Choroid plexus epithelial cell (primary cell): ENCODE measurements around the gene ASTN1.

Experiments used
- DNase-seq: peaks from one replicate; pipeline ENCODE4 v3.0.0-alpha.2; 2010; ENCODE audit warnings: low read depth
- H3K4me3 ChIP-seq: 2 replicates; pipeline ENCODE4 v1.5.1; 2011; ENCODE audit warnings: low read depth, mild to moderate bottlenecking, control low read depth, low read length, moderate library complexity
- TF ChIP-seq, protein P1 (sequence below): conservative IDR thresholded peaks from 2 replicates; pipeline ENCODE4 v1.5.1; 2011; ENCODE audit warnings: low read depth, mild to moderate bottlenecking, control low read depth, inconsistent platforms, low read length, moderate library complexity

Gene ASTN1

DNA sequence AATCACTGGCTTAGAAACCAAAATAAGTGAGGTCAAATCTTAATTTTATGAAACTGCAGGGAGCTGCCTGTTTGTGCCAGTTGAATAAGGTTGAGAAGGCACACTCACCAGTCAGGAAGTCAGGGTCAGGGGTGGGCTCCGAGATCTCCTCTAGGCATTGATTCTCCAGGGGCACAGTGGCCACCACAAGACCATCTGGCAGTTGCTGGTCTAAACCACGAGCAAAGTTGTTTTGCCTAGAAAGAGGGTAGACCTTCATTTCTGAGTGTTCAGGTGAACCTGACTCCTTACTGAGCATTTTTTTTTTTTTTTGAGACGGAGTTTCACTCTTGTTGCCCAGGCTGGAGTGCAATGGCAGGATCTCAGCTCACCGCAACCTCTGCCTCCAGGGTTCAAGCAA lies 220.7 kb downstream of the ASTN1 start:
- no peak overlapping the region for H3K4me3 ChIP-seq
- no peak for DNase-seq
- TF ChIP-seq, protein P1, sequence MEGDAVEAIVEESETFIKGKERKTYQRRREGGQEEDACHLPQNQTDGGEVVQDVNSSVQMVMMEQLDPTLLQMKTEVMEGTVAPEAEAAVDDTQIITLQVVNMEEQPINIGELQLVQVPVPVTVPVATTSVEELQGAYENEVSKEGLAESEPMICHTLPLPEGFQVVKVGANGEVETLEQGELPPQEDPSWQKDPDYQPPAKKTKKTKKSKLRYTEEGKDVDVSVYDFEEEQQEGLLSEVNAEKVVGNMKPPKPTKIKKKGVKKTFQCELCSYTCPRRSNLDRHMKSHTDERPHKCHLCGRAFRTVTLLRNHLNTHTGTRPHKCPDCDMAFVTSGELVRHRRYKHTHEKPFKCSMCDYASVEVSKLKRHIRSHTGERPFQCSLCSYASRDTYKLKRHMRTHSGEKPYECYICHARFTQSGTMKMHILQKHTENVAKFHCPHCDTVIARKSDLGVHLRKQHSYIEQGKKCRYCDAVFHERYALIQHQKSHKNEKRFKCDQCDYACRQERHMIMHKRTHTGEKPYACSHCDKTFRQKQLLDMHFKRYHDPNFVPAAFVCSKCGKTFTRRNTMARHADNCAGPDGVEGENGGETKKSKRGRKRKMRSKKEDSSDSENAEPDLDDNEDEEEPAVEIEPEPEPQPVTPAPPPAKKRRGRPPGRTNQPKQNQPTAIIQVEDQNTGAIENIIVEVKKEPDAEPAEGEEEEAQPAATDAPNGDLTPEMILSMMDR, result no peak

DNA sequence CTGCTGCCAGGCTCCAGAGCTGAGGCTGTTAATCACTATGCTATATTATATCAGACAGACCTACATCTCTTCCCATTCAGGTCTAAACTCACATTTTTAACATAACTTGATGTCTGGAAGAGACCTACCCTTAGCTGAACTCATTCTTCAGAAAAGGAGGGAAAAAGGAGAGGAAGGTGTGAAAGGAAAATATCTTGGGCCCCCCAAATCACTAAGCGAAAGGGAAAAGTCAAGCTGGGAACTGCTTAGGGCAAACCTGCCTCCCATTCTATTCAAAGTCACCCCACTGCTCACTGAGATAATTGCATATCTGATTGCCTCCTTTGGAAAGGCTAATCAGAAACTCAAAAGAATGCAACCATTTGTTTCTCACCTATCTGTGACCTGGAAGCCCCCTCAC lies 222.2 kb downstream of the ASTN1 start:
- TF ChIP-seq, protein P1, result no peak
- DNase-seq, result no peak
- no peak overlapping the region for H3K4me3 ChIP-seq

DNA sequence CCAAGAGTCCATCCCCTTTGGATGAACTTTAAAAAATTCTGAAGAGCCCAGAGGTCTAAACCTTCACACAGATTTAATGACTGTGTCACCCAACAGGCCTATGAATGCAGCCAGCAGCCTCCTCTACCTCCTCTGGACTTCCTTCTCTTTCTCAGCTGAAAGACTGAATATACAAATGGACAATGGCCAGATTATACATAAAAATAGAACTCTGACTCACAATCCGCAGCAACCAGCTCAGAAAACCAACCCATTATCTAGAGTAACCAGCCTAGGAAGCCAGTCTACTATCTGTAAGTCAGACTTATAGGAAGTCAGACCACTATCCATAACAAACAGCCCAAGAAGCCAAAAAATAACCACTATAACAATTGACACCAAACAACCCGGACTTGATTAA lies 224.5 kb downstream of the ASTN1 start:
- TF ChIP-seq, protein P1, result no peak
- DNase-seq, result no peak

DNA sequence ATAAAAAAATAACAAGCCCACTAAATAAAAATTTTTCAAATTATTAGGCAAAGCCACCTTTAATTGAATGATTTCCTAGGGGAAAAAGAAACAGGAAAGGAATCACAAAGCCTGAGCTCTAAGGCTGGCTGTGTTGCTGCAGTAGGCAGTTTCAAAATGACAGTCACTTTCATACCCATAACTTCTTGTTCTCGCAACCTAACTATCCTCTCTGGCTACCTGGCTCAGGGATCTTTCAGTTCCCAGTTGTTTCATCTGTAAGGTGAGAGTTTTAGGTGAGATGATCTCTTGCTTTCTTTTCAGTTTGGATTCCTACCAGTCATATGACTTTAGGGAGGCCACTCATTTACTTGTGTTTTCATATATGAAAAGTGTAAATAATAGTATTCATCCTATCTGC lies 226.1 kb downstream of the ASTN1 start:
- H3K4me3 ChIP-seq, result no peak overlapping the region
- TF ChIP-seq, protein P1, result no peak
- no peak for DNase-seq

More for the DNA sequence above, 224.5 kb downstream of the ASTN1 start:
- no peak overlapping the region for H3K4me3 ChIP-seq

DNA sequence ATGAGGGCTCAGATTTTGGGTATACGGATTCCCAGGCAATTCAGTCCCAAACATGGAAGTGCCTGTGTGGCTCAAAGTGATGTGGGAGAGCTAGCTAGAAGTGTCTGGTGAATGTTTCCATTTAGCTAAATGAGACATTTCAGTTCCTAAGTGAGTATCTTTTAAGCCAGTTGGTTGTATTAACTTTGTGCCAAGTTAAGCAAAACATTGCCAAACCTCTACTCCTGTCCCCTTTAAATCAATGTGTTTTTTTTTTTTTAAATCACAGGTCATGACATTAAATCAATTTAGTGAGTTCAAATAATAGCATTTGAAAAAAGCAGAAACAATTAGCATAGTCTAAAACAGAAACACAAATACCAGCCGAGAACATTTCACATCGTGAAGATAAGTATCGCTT lies 230.1 kb downstream of the ASTN1 start:
- TF ChIP-seq, protein P1, result no peak
- no peak overlapping the region for H3K4me3 ChIP-seq
- DNase-seq, result no peak

DNA sequence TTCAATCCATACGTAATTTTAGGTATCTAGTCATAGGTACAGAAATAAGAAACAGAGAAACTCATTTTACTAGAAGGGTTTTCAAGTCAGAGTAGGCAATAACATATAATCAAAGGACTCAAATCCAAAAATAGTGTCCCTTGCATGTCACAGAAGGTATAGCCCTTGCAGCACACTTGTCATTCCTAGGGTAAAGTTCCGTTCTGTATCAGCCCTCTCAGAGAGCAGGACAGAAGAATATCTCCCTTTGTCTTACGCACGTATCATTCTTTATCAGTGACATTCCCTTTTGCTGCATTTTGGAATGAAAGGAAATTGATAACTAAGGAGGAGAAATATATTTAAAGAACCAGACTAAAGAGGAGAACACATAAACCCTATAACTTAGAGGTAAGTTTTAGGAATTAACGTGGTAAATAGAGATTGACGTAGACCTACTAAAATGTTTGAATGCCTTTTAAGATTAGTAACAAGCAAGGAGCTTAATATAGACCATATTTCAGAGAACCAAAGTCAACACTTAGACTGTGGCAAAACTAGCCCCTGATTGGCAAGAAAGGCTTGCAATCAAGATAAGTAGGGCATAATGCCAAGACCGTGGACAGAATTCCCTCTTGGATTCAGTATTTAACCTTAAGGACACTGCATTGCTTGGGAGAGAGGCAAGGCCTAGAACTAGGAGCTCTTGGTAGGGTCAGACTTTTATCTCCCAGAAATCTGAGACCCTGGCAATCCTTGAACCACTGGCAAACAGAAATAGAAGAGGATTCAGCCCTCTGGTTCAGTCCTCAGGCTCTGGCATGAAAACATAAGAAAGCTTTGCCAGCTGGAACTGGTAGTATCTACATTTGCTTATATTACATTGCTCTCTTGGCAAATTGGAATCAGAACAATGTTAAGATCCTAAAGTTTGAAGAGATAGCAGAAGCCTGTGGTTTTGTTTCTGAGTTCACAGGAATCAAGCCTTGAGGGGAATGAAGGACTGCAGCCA lies 232.1 kb downstream of the ASTN1 start:
- TF ChIP-seq, protein P1, result no peak
- H3K4me3 ChIP-seq, result no peak overlapping the region
- no peak for DNase-seq

DNA sequence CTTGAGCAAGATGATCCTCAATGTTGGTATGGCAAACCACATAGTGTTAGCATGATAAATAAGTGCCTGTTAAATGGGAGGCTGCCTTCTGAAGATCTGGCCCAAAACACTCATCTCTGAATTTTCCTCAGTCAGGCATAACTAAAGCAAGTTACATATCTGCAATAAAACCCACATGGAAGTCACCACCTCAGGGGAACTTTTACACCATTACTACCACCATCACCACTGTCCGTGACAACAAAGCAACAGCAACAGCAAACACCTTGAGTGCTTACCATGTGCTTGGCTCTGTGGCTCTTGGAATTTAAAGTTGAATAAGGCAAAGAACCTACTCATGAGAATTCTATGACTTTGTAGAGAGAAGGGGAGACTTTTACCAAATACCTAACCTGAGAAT lies 233.0 kb downstream of the ASTN1 start:
- DNase-seq, result no peak
- TF ChIP-seq, protein P1, result no peak
- no peak overlapping the region for H3K4me3 ChIP-seq
